NOMO-1 treated with dmso at 0.1 percent for 144 hours (cell line): ENCODE results near the gene FADS6.

Experiments
- DNase-seq: peaks from one replicate; lab custom pipeline; 2025; ENCODE audit not compliant: unreplicated experiment; lab: John Stamatoyannopoulos, UW

Gene FADS6

GRCh38 chr17:74833501-74834377 is 59.7 kb downstream of the FADS6 start:
- no peak for DNase-seq

- no peak for DNase-seq
Measured at GRCh38 chr17:74832421-74832820, 61.0 kb downstream of the FADS6 start.

- no peak for DNase-seq
Measured at GRCh38 chr17:74831444-74832146, 61.8 kb downstream of the FADS6 start.

GRCh38 chr17:74830861-74831260 is 62.6 kb downstream of the FADS6 start:
- DNase-seq, result no peak

- no peak for DNase-seq
Measured at GRCh38 chr17:74827800-74828199, 65.6 kb downstream of the FADS6 start.
